Stomach (tissue), 9 donors: ENCODE measurements around the gene CSMD2. TPM values are rescaled to one million over a fixed set of nuclear protein-coding genes. Genes with fewer than 3 reads are reported as not detected.

Experiments used
- DNase-seq, 2 donors: peaks; one replicate each; pipeline versions ENCODE4 v3.0.0 to v3.0.0-alpha.2; 2013 to 2019
- H3K27ac ChIP-seq, 5 donors: fragments of 200-600 bp in 4 of 5; sonication (generic) in 4 of 5; one replicate each; pipeline ENCODE4 v1.5.1; 2013 to 2019; ENCODE audit warnings: mild to moderate bottlenecking in 1 of 5, moderate library complexity in 1 of 5
- H3K27me3 ChIP-seq, 3 donors: fragments of 200-600 bp; sonication (generic); one replicate each; pipeline ENCODE4 v1.5.1; 2017 to 2019; ENCODE audit warnings: mixed run types in 1 of 3
- H3K36me3 ChIP-seq, 4 donors: fragments of 200-600 bp; sonication (generic); 1 replicate in 3 of 4; 2 replicates in 1 of 4; pipeline ENCODE4 v1.5.1; 2016 to 2019
- H3K4me1 ChIP-seq, 4 donors: fragments of 200-600 bp; sonication (generic); one replicate each; pipeline ENCODE4 v1.5.1; 2016 to 2019
- H3K4me3 ChIP-seq, 4 donors: fragments of 200-600 bp; sonication (generic) in 3 of 4; one replicate each; pipeline ENCODE4 v1.5.1; 2016 to 2019; ENCODE audit warnings: mild to moderate bottlenecking in 1 of 4
- H3K9me3 ChIP-seq, 4 donors: fragments of 200-600 bp; sonication (generic); one replicate each; pipeline ENCODE4 v1.5.1; 2016 to 2019
- EP300 ChIP-seq: sonication (generic); formaldehyde crosslinking; IDR thresholded peaks from one replicate; pipeline ENCODE4 v1.6.1; 2017; ENCODE audit warnings: antibody characterized with exemption
- POLR2A ChIP-seq, 4 donors: fragments of 450-650 bp; IDR thresholded peaks; one replicate each; pipeline ENCODE4 v1.6.1; 2016; ENCODE audit warnings: antibody characterized with exemption in 4 of 4, control low read depth in 2 of 4, mild to moderate bottlenecking in 1 of 4, moderate library complexity in 1 of 4
- POLR2AphosphoS5 ChIP-seq, 3 donors: sonication (generic); formaldehyde crosslinking; IDR thresholded peaks; one replicate each; pipeline ENCODE4 v1.6.1; 2016; ENCODE audit warnings: antibody characterized with exemption in 3 of 3
- WGBS, 5 donors: extraction: QIAGEN DNeasy Blood & Tissue Kit in 3 of 5; methylation state at CpG; one replicate each; pipeline versions ENCODE4 v1.1.5 to v1.1.7; 2013 to 2018; 5-methylcytosine and 5-hydroxymethylcytosine counted together
- intact Hi-C: fragments of 100-400 bp; cut with DNase I; formaldehyde crosslinking; loops from one replicate; pipeline ENCODE4 v1.15.1; 2023; ENCODE audit warnings: low total_unique reads
- polyA plus RNA-seq, 3 donors: library from polyadenylated mRNA; stranded (reverse); fragments of 200-250 nt; gene quantifications; one replicate each; pipeline ENCODE4 v1.2.3, GENCODE V29; 2013
- total RNA-seq, 5 donors: library from RNA; depleted of rRNA; stranded (reverse); fragments of >200 nt; gene quantifications; one replicate each; pipeline versions ENCODE4 v1.1.0 to v1.2.3, GENCODE V29; 2014 to 2016
- TF ChIP-seq, protein P1 (sequence below), 7 experiments: fragments of 450-650 bp in 4 of 7; fragments of 200-600 bp in 3 of 7; sonication (generic) in 3 of 7; IDR thresholded peaks; one replicate each; pipeline ENCODE4 v1.5.1; 2016 to 2019; ENCODE audit warnings: antibody characterized with exemption in 7 of 7, control low read depth in 2 of 7, mild to moderate bottlenecking in 1 of 7
- donor health status: healthy with polysubstance abuse.
- donor health status: Bipolar disorder and iron deficiency.
- donor health status: healthy.

Gene CSMD2
- total and polyA plus RNA-seq, 8 donors: 0.10 to 3.5 (median 0.37) TPM; not detected in 1

DNA sequence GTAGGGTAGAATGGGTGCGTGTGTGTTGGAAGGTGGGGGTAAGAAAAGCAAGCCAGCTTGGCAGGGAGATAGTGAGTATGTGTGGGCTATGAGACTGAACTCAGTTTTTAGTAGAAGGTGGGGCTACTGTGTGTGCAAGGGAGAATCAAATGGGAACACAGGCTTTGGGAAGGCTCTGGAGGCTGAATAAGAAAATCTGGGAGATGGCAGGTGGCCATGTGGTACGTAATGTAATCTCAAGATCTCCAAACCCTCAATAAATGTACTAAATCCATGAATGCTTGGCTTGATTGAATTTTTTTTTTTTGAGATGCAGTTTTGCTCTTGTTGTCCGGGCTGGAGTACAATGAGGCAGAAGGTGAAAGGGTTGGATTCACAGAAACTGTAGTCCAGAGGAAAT, 696.1 kb downstream of the CSMD2 start:
- Histone ChIP-seq H3K4me1 (peaks cover 6 to 47% (median 30%) of the 10 kb centered on the region in 4 donors), H3K36me3 (no peaks in the 10 kb centered on the region), H3K9me3 (no peaks in the 10 kb centered on the region), H3K4me3 (no peak overlapping the region), H3K27me3 (no peaks in the 10 kb centered on the region), H3K27ac (no peak overlapping the region)
- WGBS, 5 donors: 61 to 77% (median 70%) methylated on average over 3 of the region's 3 CpGs
- intact Hi-C loops: loop anchor here (10.0 kb wide), 2 partner anchors 104 to 174 kb away; no protein-coding TSS in a partner anchor
- no peak for DNase-seq
- TF ChIP-seq, protein P1, sequence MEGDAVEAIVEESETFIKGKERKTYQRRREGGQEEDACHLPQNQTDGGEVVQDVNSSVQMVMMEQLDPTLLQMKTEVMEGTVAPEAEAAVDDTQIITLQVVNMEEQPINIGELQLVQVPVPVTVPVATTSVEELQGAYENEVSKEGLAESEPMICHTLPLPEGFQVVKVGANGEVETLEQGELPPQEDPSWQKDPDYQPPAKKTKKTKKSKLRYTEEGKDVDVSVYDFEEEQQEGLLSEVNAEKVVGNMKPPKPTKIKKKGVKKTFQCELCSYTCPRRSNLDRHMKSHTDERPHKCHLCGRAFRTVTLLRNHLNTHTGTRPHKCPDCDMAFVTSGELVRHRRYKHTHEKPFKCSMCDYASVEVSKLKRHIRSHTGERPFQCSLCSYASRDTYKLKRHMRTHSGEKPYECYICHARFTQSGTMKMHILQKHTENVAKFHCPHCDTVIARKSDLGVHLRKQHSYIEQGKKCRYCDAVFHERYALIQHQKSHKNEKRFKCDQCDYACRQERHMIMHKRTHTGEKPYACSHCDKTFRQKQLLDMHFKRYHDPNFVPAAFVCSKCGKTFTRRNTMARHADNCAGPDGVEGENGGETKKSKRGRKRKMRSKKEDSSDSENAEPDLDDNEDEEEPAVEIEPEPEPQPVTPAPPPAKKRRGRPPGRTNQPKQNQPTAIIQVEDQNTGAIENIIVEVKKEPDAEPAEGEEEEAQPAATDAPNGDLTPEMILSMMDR (IDR thresholded peaks at IDR 0.05): no peak
- no peak for TF ChIP-seq EP300
- TF ChIP-seq POLR2A (IDR thresholded peaks at IDR 0.05): no peak
- TF ChIP-seq POLR2AphosphoS5 (IDR thresholded peaks at IDR 0.05): no peak

DNA sequence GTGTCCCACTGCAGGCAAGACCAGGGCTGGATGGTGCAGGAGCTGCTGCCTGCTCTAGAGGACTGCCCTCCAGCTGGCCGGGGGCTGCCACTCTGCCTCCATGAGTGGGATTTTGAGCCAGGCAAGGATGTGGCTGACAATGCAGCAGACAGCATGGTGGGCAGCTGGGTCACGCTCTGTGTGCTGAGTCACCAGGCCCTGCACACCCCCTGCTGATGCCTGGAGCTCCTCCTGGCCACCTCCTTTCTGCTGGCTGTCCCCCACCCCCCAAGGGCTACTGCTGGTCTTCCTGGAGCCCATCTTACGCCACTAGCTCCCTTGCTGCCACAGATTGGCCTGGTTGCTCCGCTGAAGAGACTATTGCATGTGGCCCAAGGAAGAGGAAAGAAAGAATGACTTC, 696.5 kb downstream of the CSMD2 start:
- Histone ChIP-seq H3K9me3 (no peaks in the 10 kb centered on the region), H3K4me1 (peaks cover 6 to 42% (median 26%) of the 10 kb centered on the region in 4 donors), H3K27me3 (no peaks in the 10 kb centered on the region), H3K36me3 (no peaks in the 10 kb centered on the region), H3K4me3 (no peak overlapping the region), H3K27ac (no peak overlapping the region)
- TF ChIP-seq, protein P1 (IDR thresholded peaks at IDR 0.05): no peak
- TF ChIP-seq EP300: no peak
- no peak for TF ChIP-seq POLR2AphosphoS5 (IDR thresholded peaks at IDR 0.05)
- intact Hi-C loops: loop anchor here (10.0 kb wide), 2 partner anchors 104 to 174 kb away; no protein-coding TSS in a partner anchor
- DNase-seq: no peak
- 81 to 90% (median 84%) methylated on average over 4 of the region's 4 CpGs for WGBS, 5 donors

DNA sequence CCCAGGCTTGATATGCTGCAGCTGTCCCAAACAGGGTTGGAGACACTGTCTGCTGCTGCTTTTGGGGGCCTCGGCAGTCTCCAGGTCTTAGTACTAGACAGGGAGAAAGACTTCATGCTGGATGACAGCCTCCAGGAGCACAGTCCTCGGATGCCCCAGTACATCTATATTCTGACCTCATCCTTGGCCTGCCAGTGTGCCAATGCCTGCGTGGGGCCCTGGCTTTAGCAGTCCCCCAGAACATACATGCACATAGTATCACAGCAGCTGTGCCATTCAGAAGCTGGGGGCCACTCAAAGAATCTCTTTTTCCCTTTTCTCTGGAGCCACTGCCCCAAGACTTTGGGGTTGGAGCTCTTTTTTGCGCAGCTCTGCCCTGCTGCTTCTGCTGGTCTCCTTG, 697.0 kb downstream of the CSMD2 start:
- DNase-seq: no peak
- TF ChIP-seq POLR2A (IDR thresholded peaks at IDR 0.05) (no peak), POLR2AphosphoS5 (IDR thresholded peaks at IDR 0.05) (no peak), EP300 (no peak)
- TF ChIP-seq, protein P1 (IDR thresholded peaks at IDR 0.05): no peak
- H3K27ac ChIP-seq: no peak overlapping the region
- peaks cover 2 to 37% (median 21%) of the 10 kb centered on the region in 4 donors for H3K4me1 ChIP-seq
- 79 to 86% (median 82%) methylated on average over 3 to 4 of the region's 4 CpGs for WGBS, 5 donors
- no peaks in the 10 kb centered on the region for H3K36me3 ChIP-seq
- no peak overlapping the region for H3K4me3 ChIP-seq
- H3K27me3 ChIP-seq: no peaks in the 10 kb centered on the region
- H3K9me3 ChIP-seq: no peaks in the 10 kb centered on the region
- intact Hi-C loops: loop anchor here (10.0 kb wide), 2 partner anchors 103 to 173 kb away; no protein-coding TSS in a partner anchor

DNA sequence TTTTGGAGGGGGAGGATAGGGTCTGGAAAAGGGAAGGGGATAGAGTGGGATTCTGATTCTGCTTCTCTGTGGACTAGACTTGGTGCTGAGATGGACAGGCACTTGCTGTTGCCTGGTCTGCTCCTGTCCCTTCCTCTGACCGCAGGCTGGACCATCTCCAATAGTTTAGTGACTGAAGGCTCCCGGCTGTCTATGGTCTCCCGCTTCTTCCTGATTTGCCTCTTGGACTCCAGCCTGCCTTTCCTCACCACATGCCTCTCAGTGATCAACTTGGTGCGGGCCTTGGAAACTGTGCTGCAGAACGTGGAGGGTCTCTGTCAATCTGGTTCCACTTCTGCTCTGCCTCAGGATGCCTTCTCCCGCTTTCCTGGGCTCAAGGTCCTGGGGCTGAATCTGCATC, 698.9 kb downstream of the CSMD2 start:
- Histone ChIP-seq H3K27me3 (no peaks in the 10 kb centered on the region), H3K4me3 (no peak overlapping the region), H3K27ac (no peak overlapping the region), H3K4me1 (peaks cover 0 to 30% (median 14%) of the 10 kb centered on the region in 4 donors), H3K9me3 (no peaks in the 10 kb centered on the region), H3K36me3 (no peaks in the 10 kb centered on the region)
- TF ChIP-seq, protein P1 (IDR thresholded peaks at IDR 0.05): no peak
- no peak for TF ChIP-seq POLR2A (IDR thresholded peaks at IDR 0.05)
- TF ChIP-seq EP300: no peak
- no peak for TF ChIP-seq POLR2AphosphoS5 (IDR thresholded peaks at IDR 0.05)
- DNase-seq: peak in 1 of 2 donors; percentile 58
- WGBS, 5 donors: 44 to 76% (median 58%) methylated on average over 6 of the region's 6 CpGs
- intact Hi-C loops: loop anchor here (10.0 kb wide), 2 partner anchors 101 to 171 kb away; no protein-coding TSS in a partner anchor
